PC-9 (cell line): ENCODE measurements around the gene IRS1.

ENCODE experiments used
- EZH2 ChIP-seq: fragments of 200-600 bp; sonication (generic); IDR thresholded peaks from 2 replicates; pipeline ENCODE4 v1.8.0; 2017; ENCODE audit warnings: antibody characterized with exemption, low read depth
- TF ChIP-seq, protein P1 (sequence below): fragments of 200-600 bp; sonication (generic); conservative IDR thresholded peaks from 2 replicates; pipeline ENCODE4 v1.6.1; 2017; ENCODE audit warnings: mixed run types, antibody characterized with exemption, mild to moderate bottlenecking, moderate library complexity

DNA sequence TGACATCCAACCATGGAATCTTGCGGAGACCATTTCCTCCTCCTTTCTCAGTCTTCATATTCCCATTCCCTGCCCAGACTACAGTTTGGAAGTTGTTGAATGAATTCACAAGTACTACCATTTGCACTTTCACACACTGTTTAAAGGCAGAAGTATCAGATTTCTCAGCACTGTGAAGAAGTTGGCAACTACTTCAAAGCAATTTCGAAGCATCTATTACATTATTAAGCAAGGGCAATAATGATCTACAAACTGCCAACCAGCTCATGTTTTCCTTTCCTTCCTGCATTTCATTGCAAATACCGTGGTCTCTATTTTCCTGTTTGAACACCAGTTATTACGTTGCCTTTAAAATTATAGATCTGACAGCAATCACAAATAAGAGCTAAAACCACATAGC, 105.5 kb downstream of the IRS1 start:
- TF ChIP-seq, protein P1, sequence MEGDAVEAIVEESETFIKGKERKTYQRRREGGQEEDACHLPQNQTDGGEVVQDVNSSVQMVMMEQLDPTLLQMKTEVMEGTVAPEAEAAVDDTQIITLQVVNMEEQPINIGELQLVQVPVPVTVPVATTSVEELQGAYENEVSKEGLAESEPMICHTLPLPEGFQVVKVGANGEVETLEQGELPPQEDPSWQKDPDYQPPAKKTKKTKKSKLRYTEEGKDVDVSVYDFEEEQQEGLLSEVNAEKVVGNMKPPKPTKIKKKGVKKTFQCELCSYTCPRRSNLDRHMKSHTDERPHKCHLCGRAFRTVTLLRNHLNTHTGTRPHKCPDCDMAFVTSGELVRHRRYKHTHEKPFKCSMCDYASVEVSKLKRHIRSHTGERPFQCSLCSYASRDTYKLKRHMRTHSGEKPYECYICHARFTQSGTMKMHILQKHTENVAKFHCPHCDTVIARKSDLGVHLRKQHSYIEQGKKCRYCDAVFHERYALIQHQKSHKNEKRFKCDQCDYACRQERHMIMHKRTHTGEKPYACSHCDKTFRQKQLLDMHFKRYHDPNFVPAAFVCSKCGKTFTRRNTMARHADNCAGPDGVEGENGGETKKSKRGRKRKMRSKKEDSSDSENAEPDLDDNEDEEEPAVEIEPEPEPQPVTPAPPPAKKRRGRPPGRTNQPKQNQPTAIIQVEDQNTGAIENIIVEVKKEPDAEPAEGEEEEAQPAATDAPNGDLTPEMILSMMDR = no peak
- no peak for TF ChIP-seq EZH2
